Epithelial cell of umbilical artery (primary cell): ENCODE data around the gene D2HGDH. TPM values are rescaled to one million over a fixed set of nuclear protein-coding genes. Genes with fewer than 3 reads are reported as not detected.

Experiments used
- total RNA-seq: library from RNA; depleted of rRNA; stranded (reverse); fragments of >200 nt; gene quantifications from 2 replicates; pipeline ENCODE4 v1.2.3, GENCODE V29; 2014

The D2HGDH gene
- 10.8 and 11.0 TPM in 2 replicates for total RNA-seq

GRCh38 chr2:241734467-241735208 is at the start of gene D2HGDH:
Gene D2HGDH, plus strand, starts transcription at chr2:241734630. Its CDS starts 595 bp downstream, at chr2:241735225.

GRCh38 chr2:241686650-241687425 is 47.6 kb upstream of the D2HGDH start, which contains the start of gene DTYMK:
Gene DTYMK, minus strand, starts transcription at chr2:241686815. Its CDS starts 32 bp downstream, at chr2:241686783.

DNA sequence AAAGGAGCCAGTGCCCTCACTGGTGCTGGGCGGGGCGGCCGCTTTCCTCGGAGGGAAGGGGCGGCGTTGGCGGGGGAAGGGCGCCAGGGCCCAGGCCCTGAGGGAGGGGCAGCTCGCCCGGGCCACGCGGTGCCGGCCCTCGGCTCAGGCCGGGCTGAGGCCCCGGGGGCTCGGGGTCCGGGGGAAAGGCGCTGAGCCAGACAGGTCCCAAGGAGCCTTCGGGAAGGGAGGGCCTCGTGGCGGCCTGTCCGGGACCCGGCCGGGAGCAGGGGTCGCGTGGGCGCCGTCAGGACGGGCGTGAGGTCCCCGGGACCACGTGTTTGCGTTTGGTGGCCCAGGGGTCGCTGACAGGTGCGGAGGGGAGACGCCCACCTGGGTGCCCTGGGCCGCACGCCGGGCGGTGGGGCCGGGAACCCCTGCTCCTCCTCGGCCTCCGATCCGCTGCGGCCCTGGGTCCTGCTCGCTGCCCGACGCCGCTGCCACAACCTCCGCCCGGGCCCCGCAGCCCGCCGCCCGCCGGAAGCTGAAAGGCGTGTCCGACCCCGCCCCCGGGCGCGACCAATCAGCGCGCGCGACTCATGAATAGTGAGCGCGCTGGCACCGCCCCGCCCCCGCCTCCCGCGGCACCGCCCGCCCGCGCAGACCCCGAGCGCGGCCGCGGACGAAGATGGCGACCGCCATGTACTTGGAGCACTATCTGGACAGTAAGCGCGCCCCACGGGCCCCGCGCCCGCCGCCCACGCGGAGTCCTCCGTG is 32.9 kb upstream of the D2HGDH start, which contains the start of gene ING5:
TSS of gene ING5 (plus strand) at position 641 of the 756 bp plus-strand sequence. CDS start at position 668, 27 bp downstream.

GRCh38 chr2:241776336-241777169 is 42.1 kb downstream of the D2HGDH start, which contains the start of gene GAL3ST2:
Gene GAL3ST2, plus strand, starts transcription at chr2:241776822. Its CDS starts 134 bp downstream, at chr2:241776956.

GRCh38 chr2:241808721-241809382 is 74.4 kb downstream of the D2HGDH start, which contains the start of gene NEU4:
Gene NEU4, plus strand, starts transcription at chr2:241809193. Its CDS starts 5,292 bp downstream, at chr2:241814485.

Other genes with a start within 250 kb of the D2HGDH start
- 308 and 341 TPM in 2 replicates for gene STK25, start 226.0 kb upstream of the D2HGDH start, total RNA-seq
- gene BOK, start 175.9 kb upstream of the D2HGDH start, total RNA-seq = 34.4 and 43.9 TPM in 2 replicates
- gene THAP4, start 97.5 kb upstream of the D2HGDH start, total RNA-seq = 32.8 and 43.5 TPM in 2 replicates
- gene ATG4B, start 96.9 kb upstream of the D2HGDH start, total RNA-seq = 55.9 and 113 TPM in 2 replicates
- gene DTYMK, start 47.8 kb upstream of the D2HGDH start, total RNA-seq = 58.4 and 61.7 TPM in 2 replicates
- 18.8 and 23.3 TPM in 2 replicates for gene ING5, start 32.6 kb upstream of the D2HGDH start, total RNA-seq
- not detected in 2 replicates for gene GAL3ST2, start 42.2 kb downstream of the D2HGDH start, total RNA-seq
- gene NEU4, start 74.6 kb downstream of the D2HGDH start, total RNA-seq = not detected in 2 replicates
- not detected in 2 replicates for gene PDCD1, start 124.3 kb downstream of the D2HGDH start, total RNA-seq
- gene RTP5, start 135.1 kb downstream of the D2HGDH start, total RNA-seq = not detected in 2 replicates